Subcutaneous adipose tissue (tissue), 4 donors: ENCODE results near the gene ONECUT3. TPM values are rescaled to one million over a fixed set of nuclear protein-coding genes. Genes with fewer than 3 reads are reported as not detected.

Source experiments
- total RNA-seq, 4 donors: library from RNA; depleted of rRNA; stranded (reverse); fragments of >200 nt; gene quantifications; one replicate each; pipeline ENCODE4 v1.1.0, GENCODE V29; 2016
- TF ChIP-seq, protein P1 (sequence below): fragments of 450-650 bp; IDR thresholded peaks from one replicate; pipeline ENCODE4 v1.5.1; 2016; ENCODE audit warnings: low read depth, mild to moderate bottlenecking, control low read depth, antibody characterized with exemption, moderate library complexity

Gene ONECUT3
- total RNA-seq, 4 donors from 2014 or later: not detected

DNA sequence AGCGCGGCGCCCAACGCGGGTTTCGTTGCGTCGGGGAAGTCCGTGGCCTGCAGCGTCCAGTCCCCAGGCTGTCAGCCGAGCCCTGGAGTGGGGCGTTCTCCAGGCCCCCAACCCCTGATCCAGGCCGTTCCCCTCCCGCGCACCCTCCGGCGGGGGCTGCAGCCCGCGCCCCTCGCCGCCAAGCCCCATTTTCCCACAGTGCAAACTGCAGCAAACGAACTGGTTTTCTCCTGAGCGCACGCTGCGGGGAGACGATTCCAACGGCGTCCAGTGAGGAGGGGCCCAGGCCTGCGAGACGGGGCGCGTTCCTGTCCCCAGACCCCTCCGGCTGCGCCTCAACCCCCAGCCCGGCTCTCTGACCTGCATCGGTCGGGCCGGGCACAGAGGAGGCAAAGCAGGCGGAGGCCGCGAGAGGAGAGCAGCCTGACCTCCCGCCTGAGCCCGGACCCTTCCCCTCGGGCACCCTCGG is 4.4 kb upstream of the ONECUT3 start:
- TF ChIP-seq, protein P1, sequence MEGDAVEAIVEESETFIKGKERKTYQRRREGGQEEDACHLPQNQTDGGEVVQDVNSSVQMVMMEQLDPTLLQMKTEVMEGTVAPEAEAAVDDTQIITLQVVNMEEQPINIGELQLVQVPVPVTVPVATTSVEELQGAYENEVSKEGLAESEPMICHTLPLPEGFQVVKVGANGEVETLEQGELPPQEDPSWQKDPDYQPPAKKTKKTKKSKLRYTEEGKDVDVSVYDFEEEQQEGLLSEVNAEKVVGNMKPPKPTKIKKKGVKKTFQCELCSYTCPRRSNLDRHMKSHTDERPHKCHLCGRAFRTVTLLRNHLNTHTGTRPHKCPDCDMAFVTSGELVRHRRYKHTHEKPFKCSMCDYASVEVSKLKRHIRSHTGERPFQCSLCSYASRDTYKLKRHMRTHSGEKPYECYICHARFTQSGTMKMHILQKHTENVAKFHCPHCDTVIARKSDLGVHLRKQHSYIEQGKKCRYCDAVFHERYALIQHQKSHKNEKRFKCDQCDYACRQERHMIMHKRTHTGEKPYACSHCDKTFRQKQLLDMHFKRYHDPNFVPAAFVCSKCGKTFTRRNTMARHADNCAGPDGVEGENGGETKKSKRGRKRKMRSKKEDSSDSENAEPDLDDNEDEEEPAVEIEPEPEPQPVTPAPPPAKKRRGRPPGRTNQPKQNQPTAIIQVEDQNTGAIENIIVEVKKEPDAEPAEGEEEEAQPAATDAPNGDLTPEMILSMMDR: no peak

DNA sequence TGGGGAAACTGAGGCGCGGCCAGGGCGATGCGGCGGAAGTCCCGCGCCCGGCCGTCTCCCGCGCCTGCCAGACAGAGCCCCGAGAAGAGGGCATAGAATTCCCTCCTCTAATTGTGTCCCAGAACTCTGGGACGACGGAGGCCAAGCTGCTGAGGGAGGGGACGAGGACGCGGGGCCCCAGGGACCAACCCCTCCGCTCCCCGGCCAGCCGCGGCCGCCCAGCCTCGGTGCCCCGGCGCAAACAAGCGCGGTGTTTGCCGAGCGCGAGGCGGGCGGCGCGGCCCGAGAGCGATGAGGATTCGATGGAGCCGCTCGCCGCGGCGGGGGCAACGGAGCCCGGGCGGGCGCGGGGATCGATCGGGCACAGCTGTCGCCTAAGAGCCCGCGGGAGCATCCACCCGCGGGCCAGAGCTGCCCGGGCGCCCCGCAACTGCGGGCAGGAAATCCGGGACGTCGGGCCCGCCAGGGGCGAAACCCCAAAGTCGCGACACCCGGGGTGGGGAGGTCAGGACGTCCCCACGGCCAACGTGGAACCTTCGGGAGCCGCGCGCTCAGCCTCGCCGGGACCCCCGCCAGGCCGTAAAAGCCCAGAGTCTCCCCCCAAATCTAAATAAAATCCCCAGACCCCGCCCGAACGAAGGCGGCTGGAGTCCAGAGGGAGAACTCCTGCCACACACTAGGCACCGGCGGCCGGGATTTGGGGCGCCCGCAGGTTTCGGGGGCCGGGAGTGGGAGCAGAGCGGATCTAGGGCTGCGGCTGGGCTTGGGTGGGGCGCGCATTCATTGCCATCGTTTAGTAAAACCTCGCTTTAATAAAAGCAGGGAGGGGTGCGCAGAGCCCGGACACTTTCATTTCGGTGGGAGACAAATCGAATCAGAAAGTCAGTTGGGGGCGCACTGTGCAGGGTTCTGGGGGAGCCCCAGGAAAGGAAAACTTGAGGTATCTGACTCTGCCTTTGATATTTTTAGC is 3.6 kb upstream of the ONECUT3 start:
- TF ChIP-seq, protein P1: no peak

DNA sequence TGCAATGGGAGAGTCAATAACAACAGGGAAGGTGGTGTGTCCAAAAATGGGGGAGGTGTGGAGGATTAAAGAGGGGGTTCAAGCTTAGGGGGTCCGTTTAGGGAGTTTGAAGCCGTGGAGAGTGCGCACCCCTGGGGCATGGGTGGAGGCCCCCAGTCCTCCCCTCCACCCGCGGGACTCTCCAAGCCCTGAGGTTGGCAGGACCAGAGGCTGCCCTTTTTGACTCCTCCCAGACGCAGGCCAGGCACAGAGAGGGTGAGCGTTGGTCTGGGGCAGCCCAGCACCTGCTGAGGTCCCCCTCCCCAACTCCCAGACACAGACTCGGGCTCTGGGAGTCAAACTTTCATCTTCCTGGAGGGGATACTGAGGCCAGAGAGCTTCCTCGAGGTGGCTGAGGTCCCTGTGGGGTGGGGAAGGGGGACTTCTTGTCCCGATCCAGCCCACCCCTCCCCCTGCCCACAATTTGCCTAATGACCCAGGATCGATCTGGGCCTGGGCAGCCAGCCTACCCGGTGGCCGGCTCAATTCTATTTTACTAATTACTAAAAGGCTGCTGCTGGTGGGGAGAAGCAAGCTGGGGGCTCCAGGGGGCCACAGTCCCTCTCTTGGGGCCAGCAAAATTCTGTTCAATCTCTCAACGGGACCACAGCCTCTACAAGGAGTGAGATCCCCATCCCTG is 2.8 kb upstream of the ONECUT3 start:
- TF ChIP-seq, protein P1: no peak

DNA sequence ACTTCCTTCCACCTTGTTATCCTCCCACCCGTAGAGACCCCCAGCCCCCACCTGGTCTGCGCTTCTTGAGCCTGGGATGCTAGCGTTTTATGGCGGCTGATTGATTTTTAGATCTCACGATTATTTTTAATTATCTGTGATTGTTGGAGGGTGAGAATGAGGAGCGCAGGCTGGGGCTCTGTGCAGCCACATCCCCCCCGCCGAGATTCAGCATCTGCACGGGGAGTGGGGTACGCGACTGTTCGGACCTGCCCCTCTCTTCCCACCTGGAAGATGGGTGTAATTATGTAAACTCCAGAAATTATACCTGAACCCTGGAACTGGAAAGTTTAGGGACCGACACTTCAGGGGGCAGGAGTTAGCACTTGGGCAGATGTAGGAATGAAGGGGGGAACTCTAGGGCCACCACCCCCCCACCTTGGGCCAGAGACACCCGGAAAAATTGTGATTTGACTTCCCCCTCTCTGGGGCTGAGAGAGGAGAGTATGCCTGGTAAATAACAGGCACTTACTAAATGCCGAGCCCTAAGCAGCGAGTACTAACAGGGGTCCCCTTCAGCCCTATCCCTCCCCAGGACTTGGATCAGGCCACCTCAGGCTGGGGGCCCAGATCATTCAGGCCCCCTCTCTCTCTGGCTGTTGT is 1.8 kb upstream of the ONECUT3 start:
- TF ChIP-seq, protein P1: no peak

DNA sequence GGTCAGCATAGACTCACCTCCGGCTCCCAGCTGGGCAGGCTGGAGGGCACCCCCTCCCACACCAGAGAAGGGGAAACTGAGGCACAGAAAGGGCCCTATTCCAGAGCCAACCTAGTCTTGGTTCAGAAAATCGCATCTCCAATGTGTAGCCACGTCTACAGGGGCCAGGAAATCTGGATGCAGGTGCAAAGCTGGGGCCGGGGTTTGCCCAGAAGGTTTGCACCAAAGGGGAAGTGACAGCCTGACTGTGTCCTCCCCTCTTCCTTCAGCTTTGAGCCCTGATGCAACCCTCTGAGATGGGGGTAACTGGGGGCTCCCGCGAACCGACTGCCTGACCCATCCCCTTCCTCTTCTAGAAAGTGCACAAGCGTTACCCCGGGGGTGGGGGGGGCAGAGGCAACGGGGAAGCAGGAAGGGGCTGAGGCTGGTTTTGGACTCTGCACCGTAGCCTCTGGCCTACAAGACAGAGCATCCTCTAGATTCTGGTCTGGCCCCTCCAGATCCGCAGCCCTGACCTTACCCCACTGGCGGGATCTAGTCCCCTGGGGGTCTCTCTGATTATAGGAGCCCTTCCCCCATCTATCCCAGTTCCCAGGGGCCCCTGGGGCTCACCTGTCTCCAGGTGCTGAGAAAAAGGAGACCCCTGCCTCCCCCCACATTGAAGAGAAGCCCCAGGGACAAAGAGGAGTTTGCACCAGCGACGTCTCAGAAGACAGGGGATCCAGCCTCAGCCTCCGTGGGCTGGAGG is 1.1 kb upstream of the ONECUT3 start:
- TF ChIP-seq, protein P1: no peak

DNA sequence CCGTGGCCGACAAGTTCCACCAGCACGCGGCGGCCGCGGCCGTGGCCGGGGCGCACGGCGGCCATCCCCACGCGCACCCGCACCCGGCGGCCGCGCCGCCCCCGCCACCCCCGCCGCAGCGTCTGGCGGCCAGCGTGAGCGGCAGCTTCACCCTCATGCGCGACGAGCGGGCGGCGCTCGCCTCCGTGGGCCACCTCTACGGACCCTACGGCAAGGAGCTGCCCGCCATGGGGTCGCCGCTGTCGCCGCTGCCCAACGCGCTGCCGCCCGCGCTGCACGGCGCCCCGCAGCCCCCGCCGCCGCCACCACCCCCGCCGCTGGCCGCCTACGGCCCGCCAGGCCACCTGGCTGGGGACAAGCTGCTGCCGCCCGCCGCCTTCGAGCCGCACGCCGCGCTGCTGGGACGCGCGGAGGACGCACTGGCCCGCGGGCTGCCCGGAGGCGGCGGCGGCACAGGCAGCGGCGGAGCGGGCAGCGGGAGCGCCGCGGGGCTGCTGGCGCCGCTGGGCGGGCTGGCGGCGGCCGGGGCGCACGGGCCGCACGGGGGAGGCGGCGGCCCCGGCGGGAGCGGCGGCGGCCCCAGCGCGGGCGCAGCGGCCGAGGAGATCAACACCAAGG is 821 bp downstream of the ONECUT3 start:
- TF ChIP-seq, protein P1: no peak
